Mesothelial cell of epicardium (in vitro differentiated cells): ENCODE results near the gene CHRDL2. TPM values are rescaled to one million over a fixed set of nuclear protein-coding genes. Genes with fewer than 3 reads are reported as not detected.

Experiments used
- DNase-seq, 2 experiments: peaks; one replicate each; pipeline ENCODE4 v3.0.0; 2021; ENCODE audit warnings: low spot score in 2 of 2; ENCODE audit not compliant: unreplicated experiment in 2 of 2
- H3K27ac Mint-ChIP-seq: 2 replicates; pipeline ENCODE4 v1.8.0; 2021; ENCODE audit warnings: mixed read lengths
- H3K27me3 Mint-ChIP-seq: 2 replicates; pipeline ENCODE4 v1.8.0; 2021; ENCODE audit warnings: low read depth, mixed read lengths
- H3K36me3 Mint-ChIP-seq: 2 replicates; pipeline ENCODE4 v1.8.0; 2021; ENCODE audit warnings: mixed read lengths
- H3K4me1 Mint-ChIP-seq: 2 replicates; pipeline ENCODE4 v1.8.0; 2021; ENCODE audit warnings: mixed read lengths
- H3K4me3 Mint-ChIP-seq: 2 replicates; pipeline ENCODE4 v1.8.0; 2021; ENCODE audit warnings: mild to moderate bottlenecking, moderate library complexity, mixed read lengths
- H3K9me3 Mint-ChIP-seq: 2 replicates; pipeline ENCODE4 v1.8.0; 2021; ENCODE audit warnings: mixed read lengths
- total RNA-seq: library from RNA; stranded (reverse); gene quantifications from 3 replicates; pipeline ENCODE4 v1.2.1, GENCODE V29; 2021
- TF ChIP-seq, protein P1 (sequence below): fragments of 200-600 bp; sonication (generic); IDR thresholded peaks from one replicate; pipeline ENCODE4 v1.5.0; 2021; ENCODE audit warnings: antibody characterized with exemption; ENCODE audit not compliant: unreplicated experiment

Gene CHRDL2
- total RNA-seq, 1 donor from 2014 or later = 0.65 TPM

DNA sequence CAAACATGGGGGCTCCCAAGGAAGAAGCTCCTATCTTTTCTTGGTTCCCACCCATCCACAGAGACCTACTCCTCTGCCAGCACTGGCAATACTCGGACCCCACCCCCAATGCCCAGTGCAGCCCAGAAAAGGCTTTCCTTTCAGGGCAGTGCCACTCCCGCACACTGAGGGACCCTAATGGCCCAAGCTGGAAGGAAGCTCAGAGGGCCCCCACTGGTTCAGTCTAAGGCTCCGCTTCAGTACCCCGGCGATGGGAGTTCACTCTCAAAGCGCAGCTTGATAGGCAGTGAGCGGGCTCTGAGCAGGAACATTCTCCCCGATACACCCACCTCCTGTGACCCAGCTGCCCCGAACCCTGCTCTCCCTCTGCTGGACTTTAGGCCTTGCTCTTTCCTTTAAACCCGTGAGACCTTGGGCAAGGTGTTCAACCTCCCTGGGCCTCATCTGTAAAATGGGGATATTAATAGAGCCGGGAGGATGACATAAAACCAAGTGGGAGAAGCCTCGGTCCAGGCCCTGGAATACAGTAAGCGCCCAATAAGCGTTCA, 48.4 kb downstream of the CHRDL2 start:
- TF ChIP-seq, protein P1, sequence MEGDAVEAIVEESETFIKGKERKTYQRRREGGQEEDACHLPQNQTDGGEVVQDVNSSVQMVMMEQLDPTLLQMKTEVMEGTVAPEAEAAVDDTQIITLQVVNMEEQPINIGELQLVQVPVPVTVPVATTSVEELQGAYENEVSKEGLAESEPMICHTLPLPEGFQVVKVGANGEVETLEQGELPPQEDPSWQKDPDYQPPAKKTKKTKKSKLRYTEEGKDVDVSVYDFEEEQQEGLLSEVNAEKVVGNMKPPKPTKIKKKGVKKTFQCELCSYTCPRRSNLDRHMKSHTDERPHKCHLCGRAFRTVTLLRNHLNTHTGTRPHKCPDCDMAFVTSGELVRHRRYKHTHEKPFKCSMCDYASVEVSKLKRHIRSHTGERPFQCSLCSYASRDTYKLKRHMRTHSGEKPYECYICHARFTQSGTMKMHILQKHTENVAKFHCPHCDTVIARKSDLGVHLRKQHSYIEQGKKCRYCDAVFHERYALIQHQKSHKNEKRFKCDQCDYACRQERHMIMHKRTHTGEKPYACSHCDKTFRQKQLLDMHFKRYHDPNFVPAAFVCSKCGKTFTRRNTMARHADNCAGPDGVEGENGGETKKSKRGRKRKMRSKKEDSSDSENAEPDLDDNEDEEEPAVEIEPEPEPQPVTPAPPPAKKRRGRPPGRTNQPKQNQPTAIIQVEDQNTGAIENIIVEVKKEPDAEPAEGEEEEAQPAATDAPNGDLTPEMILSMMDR = no peak
- H3K4me1 Mint-ChIP-seq = peaks cover 4% of the 10 kb centered on the region
- no peaks in the 10 kb centered on the region for H3K36me3 Mint-ChIP-seq
- H3K27ac Mint-ChIP-seq = no peak overlapping the region
- H3K9me3 Mint-ChIP-seq = peaks cover 5% of the 10 kb centered on the region
- no peak for DNase-seq
- peak overlapping the region; percentile 28 for H3K4me3 Mint-ChIP-seq
- H3K27me3 Mint-ChIP-seq = no peaks in the 10 kb centered on the region

DNA sequence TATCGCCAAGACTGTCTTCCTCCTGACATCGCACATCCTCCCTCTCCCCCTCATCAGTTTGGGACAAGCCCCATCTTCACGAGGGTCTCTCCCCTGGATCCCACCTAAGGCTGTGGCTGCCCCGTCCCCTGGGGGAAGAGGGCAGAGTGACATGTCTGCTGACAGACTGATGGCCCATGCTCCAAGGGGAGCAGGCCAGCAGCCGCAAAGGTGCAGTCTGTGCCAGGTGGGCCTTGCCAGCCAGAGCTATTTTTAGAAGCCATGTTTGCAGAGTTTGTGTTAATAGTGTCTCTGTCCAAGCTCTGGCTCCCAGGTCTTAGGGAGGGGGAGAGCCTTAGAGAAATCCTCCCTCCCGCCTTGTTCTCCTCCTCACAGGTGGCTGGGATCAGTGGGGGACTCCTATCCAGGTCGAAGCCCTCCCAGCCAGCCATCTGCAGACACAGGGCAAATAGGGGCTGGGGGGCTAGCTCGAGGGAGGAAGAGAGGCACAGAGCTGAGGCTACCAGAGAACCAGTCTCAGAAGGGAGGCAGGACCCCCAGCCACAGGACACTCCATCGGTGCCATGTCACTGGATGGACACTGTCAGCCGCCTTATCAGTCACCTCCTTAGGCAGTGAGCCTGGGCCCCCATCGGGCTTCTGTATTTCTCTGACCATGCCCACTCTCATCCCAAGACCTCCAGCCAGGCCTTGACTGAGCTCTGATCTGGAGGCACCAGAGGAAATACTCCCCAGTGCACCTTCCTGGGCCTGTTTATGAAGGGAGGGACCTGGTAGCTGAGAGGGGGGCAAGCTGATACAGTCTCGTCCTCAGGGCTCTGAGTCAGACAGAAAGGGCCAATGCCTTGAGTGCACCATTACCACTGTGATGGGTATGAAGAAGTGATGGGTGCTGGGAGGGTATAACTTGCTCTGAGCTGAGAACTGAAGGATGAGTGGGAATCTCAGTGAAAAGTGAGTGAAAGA, 49.3 kb downstream of the CHRDL2 start:
- H3K4me3 Mint-ChIP-seq = no peak overlapping the region
- H3K4me1 Mint-ChIP-seq = peaks cover 4% of the 10 kb centered on the region
- TF ChIP-seq, protein P1 = no peak
- no peaks in the 10 kb centered on the region for H3K27me3 Mint-ChIP-seq
- DNase-seq = no peak
- H3K9me3 Mint-ChIP-seq = peaks cover 5% of the 10 kb centered on the region
- peak overlapping the region; percentile 2 for H3K27ac Mint-ChIP-seq
- no peaks in the 10 kb centered on the region for H3K36me3 Mint-ChIP-seq

DNA sequence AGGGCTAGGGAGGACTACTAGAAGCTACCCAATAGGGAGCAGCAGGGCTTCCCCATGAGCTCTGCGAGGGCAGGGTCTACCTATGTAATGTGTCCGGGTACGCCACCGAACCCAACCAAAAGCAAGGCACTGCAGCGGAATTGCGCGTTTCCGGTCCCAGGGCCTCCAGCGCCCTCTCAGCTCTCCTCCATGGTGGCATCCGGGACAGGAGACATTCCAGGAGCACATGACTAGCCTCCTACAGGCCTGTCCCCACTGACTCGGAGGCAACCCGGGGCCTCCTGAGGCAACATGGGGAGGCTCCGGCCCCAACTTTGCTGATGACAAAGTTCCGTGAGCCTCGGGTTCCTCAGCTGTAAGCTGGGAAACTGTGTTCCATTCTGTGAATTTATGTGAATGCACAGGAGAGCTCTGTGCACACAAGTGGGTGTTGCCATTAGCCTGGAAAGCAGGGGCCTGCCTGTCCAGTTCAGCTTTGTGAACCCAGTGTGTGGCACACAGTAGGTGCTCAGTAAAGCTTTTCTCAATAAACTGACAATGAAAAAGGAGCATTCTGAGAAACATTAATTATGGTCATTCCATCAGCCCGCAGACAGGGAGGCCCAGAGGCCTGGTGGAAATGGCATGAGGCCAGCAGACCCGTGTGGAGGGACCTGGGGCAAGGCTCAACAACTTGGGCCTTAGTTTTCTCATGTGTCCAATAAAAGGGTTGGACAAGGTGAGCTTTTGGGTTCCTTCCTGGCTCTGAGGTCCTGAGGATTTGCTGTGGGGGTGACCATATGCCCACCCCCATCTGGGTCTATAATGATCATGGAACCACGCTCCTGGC, 50.3 kb downstream of the CHRDL2 start:
- H3K36me3 Mint-ChIP-seq = no peaks in the 10 kb centered on the region
- H3K27ac Mint-ChIP-seq = no peak overlapping the region
- no peak overlapping the region for H3K4me3 Mint-ChIP-seq
- H3K27me3 Mint-ChIP-seq = no peaks in the 10 kb centered on the region
- peak in 1 of 2 experiments; percentile 36 for DNase-seq
- TF ChIP-seq, protein P1 = no peak
- no peaks in the 10 kb centered on the region for H3K9me3 Mint-ChIP-seq
- peaks cover 4% of the 10 kb centered on the region for H3K4me1 Mint-ChIP-seq

- Mint-ChIP-seq H3K36me3 (no peaks in the 10 kb centered on the region), H3K9me3 (no peaks in the 10 kb centered on the region), H3K27ac (no peak overlapping the region), H3K4me3 (no peak overlapping the region), H3K27me3 (no peaks in the 10 kb centered on the region), H3K4me1 (peaks cover 4% of the 10 kb centered on the region)
- TF ChIP-seq, protein P1 = no peak
- peak in 1 of 2 experiments; percentile 27 for DNase-seq
Observed at GRCh38 chr11:74680035-74680671, 51.1 kb downstream of the CHRDL2 start.

DNA sequence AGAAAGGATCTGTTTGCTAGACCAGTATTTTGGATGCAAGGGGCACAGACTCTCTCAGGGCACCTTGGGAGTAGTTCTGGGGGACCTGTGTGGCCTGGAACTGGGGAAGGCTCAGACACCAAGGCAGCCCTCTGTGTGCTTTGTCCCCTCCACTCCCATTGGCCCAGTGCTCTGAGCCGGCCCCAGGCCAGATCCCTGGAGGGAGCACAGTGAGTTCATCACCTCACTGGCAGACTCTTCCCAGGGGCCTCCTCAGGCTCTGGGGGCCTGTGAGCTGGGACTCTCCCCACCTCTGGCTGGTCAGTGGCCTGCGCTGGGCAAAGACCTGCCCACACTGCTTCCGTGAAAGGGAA, 51.7 kb downstream of the CHRDL2 start:
- DNase-seq = peak in 1 of 2 experiments; percentile 34
- TF ChIP-seq, protein P1 = no peak
- H3K4me1 Mint-ChIP-seq = peaks cover 4% of the 10 kb centered on the region
- H3K27me3 Mint-ChIP-seq = no peaks in the 10 kb centered on the region
- H3K27ac Mint-ChIP-seq = no peak overlapping the region
- no peak overlapping the region for H3K4me3 Mint-ChIP-seq
- H3K36me3 Mint-ChIP-seq = no peaks in the 10 kb centered on the region
- peaks cover 3% of the 10 kb centered on the region for H3K9me3 Mint-ChIP-seq
